Vagina (tissue), 2 donors: Measurements from ENCODE around the gene CEP97. TPM values are rescaled to one million over a fixed set of nuclear protein-coding genes. Genes with fewer than 3 reads are reported as not detected.
A peak's percentile ranks its signal among the peaks of the same experiment; 100 is the strongest.

Experiments
- DNase-seq, 2 donors: peaks; one replicate each; pipeline ENCODE4 v3.0.0-alpha.2; 2017; ENCODE audit errors: extremely low spot score in 2 of 2
- H3K27ac ChIP-seq: fragments of 200-600 bp; sonication (generic); one replicate; pipeline ENCODE4 v1.5.1; 2019
- H3K27me3 ChIP-seq: fragments of 200-600 bp; sonication (generic); one replicate; pipeline ENCODE4 v1.5.1; 2019
- H3K36me3 ChIP-seq, 2 donors: fragments of 200-600 bp; sonication (generic); one replicate each; pipeline ENCODE4 v1.5.1; 2017 to 2019
- H3K4me1 ChIP-seq: fragments of 200-600 bp; sonication (generic); one replicate; pipeline ENCODE4 v1.5.1; 2019
- H3K4me3 ChIP-seq, 2 donors: fragments of 200-600 bp; sonication (generic); 1 replicate in 1 of 2; 2 replicates in 1 of 2; pipeline ENCODE4 v1.5.1; 2016 to 2019
- H3K9me3 ChIP-seq: fragments of 200-600 bp; sonication (generic); one replicate; pipeline ENCODE4 v1.5.1; 2019
- CTCF ChIP-seq, 3 experiments: fragments of 450-650 bp in 2 of 3; fragments of 200-600 bp in 1 of 3; sonication (generic) in 1 of 3; IDR thresholded peaks; one replicate each; pipeline ENCODE4 v1.5.1; 2017 to 2019; ENCODE audit warnings: antibody characterized with exemption in 3 of 3, mild to moderate bottlenecking in 2 of 3, moderate library complexity in 2 of 3
- POLR2A ChIP-seq, 2 donors: fragments of 450-650 bp; IDR thresholded peaks; one replicate each; pipeline ENCODE4 v1.6.1; 2017; ENCODE audit warnings: antibody characterized with exemption in 2 of 2, mild to moderate bottlenecking in 2 of 2, moderate library complexity in 2 of 2
- POLR2AphosphoS5 ChIP-seq, 2 donors: sonication (generic); formaldehyde crosslinking; IDR thresholded peaks; one replicate each; pipeline ENCODE4 v1.9.0; 2017; ENCODE audit warnings: antibody characterized with exemption in 2 of 2, mild to moderate bottlenecking in 2 of 2, low read depth in 1 of 2; ENCODE audit not compliant: insufficient read depth in 1 of 2
- intact Hi-C: fragments of 100-400 bp; cut with DNase I; formaldehyde crosslinking; loops from one replicate; pipeline ENCODE4 v1.15.1; 2023
- total RNA-seq: library from RNA; depleted of rRNA; stranded (reverse); fragments of >200 nt; gene quantifications from one replicate; pipeline ENCODE4 v1.2.3, GENCODE V29; 2016

The CEP97 gene
- total RNA-seq, 1 donor from 2014 or later, result 11.0 TPM

- no peak for DNase-seq
- Histone ChIP-seq H3K4me3 (no peak overlapping the region), H3K4me1 (no peaks in the 10 kb centered on the region), H3K9me3 (no peaks in the 10 kb centered on the region), H3K27ac (no peak overlapping the region), H3K36me3 (peaks cover 0 to 15% of the 10 kb centered on the region in 2 donors), H3K27me3 (no peaks in the 10 kb centered on the region)
- intact Hi-C loops, result no loop called here
- TF ChIP-seq CTCF (IDR thresholded peaks at IDR 0.05) (no peak), POLR2A (IDR thresholded peaks at IDR 0.05) (no peak), POLR2AphosphoS5 (IDR thresholded peaks at IDR 0.05; ENCODE audit: insufficient read depth in 1 of 2, low read depth in 1 of 2) (no peak)
Observed at GRCh38 chr3:101796077-101796680, 71.8 kb downstream of the CEP97 start.

GRCh38 chr3:101801174-101801573 lies 76.8 kb downstream of the CEP97 start:
- H3K27ac ChIP-seq, result no peak overlapping the region
- H3K4me3 ChIP-seq, result no peak overlapping the region
- peaks cover 0 to 12% of the 10 kb centered on the region in 2 donors for H3K36me3 ChIP-seq
- intact Hi-C loops, result no loop called here
- no peaks in the 10 kb centered on the region for H3K4me1 ChIP-seq
- H3K27me3 ChIP-seq, result no peaks in the 10 kb centered on the region
- no peaks in the 10 kb centered on the region for H3K9me3 ChIP-seq
- no peak for DNase-seq
- TF ChIP-seq CTCF (IDR thresholded peaks at IDR 0.05) (no peak), POLR2A (IDR thresholded peaks at IDR 0.05) (no peak), POLR2AphosphoS5 (IDR thresholded peaks at IDR 0.05; ENCODE audit: insufficient read depth in 1 of 2, low read depth in 1 of 2) (no peak)

- DNase-seq, result no peak
- H3K9me3 ChIP-seq, result no peaks in the 10 kb centered on the region
- intact Hi-C loops, result no loop called here
- H3K36me3 ChIP-seq, result peaks cover 0 to 12% of the 10 kb centered on the region in 2 donors
- H3K27ac ChIP-seq, result no peak overlapping the region
- no peaks in the 10 kb centered on the region for H3K4me1 ChIP-seq
- no peaks in the 10 kb centered on the region for H3K27me3 ChIP-seq
- no peak overlapping the region for H3K4me3 ChIP-seq
- no peak for TF ChIP-seq POLR2AphosphoS5 (IDR thresholded peaks at IDR 0.05; ENCODE audit: insufficient read depth in 1 of 2, low read depth in 1 of 2)
- no peak for TF ChIP-seq POLR2A (IDR thresholded peaks at IDR 0.05)
- no peak for TF ChIP-seq CTCF (IDR thresholded peaks at IDR 0.05)
Observed at GRCh38 chr3:101802179-101802578, 77.8 kb downstream of the CEP97 start.

- Histone ChIP-seq H3K27ac (no peak overlapping the region), H3K27me3 (no peaks in the 10 kb centered on the region), H3K4me3 (no peak overlapping the region), H3K36me3 (peaks cover 0 to 12% of the 10 kb centered on the region in 2 donors), H3K9me3 (no peaks in the 10 kb centered on the region), H3K4me1 (no peaks in the 10 kb centered on the region)
- no peak for DNase-seq
- no peak for TF ChIP-seq POLR2A (IDR thresholded peaks at IDR 0.05)
- peak in 1 of 2 donors; percentile 38 for TF ChIP-seq POLR2AphosphoS5 (IDR thresholded peaks at IDR 0.05; ENCODE audit: insufficient read depth in 1 of 2, low read depth in 1 of 2)
- peak; percentile 41 to 79 (median 65) for TF ChIP-seq CTCF (IDR thresholded peaks at IDR 0.05)
- intact Hi-C loops, result no loop called here
Observed at GRCh38 chr3:101803173-101803782, 78.9 kb downstream of the CEP97 start.

DNA sequence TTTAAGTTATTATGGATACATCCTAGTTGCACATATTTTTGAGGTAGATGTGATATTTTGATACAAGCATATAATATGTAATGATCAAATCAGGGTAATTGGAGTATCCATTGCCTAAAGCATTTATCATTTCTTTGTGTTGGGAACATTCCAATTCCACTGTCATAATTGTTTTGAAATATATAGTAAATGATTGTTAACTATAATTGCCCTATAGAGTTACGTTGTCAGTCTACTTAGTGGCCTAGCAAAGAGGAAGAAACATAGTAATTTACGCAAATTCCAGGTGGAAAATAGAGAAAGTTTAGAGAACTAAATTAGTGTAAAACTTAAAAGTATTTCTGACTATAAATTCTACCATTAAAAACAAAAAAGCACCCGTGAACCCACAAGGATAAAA lies 79.5 kb downstream of the CEP97 start:
- intact Hi-C loops, result no loop called here
- no peak for DNase-seq
- no peaks in the 10 kb centered on the region for H3K9me3 ChIP-seq
- H3K27ac ChIP-seq, result no peak overlapping the region
- H3K27me3 ChIP-seq, result no peaks in the 10 kb centered on the region
- no peak overlapping the region for H3K4me3 ChIP-seq
- H3K4me1 ChIP-seq, result peaks cover 2% of the 10 kb centered on the region
- peaks cover 0 to 12% of the 10 kb centered on the region in 2 donors for H3K36me3 ChIP-seq
- TF ChIP-seq CTCF (IDR thresholded peaks at IDR 0.05) (no peak), POLR2AphosphoS5 (IDR thresholded peaks at IDR 0.05; ENCODE audit: insufficient read depth in 1 of 2, low read depth in 1 of 2) (no peak), POLR2A (IDR thresholded peaks at IDR 0.05) (no peak)
